ENCODE measurements around the gene EFHC1.

EFHC1 gene

GRCh38 chr6:52494298-52495072 lies 74.3 kb downstream of the EFHC1 start:
- TF ChIP-seq, protein P1, sequence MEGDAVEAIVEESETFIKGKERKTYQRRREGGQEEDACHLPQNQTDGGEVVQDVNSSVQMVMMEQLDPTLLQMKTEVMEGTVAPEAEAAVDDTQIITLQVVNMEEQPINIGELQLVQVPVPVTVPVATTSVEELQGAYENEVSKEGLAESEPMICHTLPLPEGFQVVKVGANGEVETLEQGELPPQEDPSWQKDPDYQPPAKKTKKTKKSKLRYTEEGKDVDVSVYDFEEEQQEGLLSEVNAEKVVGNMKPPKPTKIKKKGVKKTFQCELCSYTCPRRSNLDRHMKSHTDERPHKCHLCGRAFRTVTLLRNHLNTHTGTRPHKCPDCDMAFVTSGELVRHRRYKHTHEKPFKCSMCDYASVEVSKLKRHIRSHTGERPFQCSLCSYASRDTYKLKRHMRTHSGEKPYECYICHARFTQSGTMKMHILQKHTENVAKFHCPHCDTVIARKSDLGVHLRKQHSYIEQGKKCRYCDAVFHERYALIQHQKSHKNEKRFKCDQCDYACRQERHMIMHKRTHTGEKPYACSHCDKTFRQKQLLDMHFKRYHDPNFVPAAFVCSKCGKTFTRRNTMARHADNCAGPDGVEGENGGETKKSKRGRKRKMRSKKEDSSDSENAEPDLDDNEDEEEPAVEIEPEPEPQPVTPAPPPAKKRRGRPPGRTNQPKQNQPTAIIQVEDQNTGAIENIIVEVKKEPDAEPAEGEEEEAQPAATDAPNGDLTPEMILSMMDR (IDR thresholded peaks at IDR 0.05; ENCODE audit: low read depth, low read length, missing control alignments): no peak
- DNase-seq (ENCODE audit: extremely low read depth, low read depth): no peak
- no peak overlapping the region for H3K4me3 ChIP-seq (replicated peaks; ENCODE audit: low read depth, low read length)

- DNase-seq (ENCODE audit: extremely low read depth, low read depth): no peak
- TF ChIP-seq, protein P1 (IDR thresholded peaks at IDR 0.05; ENCODE audit: low read depth, low read length, missing control alignments): no peak
- H3K4me3 ChIP-seq (replicated peaks; ENCODE audit: low read depth, low read length): no peak overlapping the region
These were observed 75.8 kb downstream of the EFHC1 start for GRCh38 chr6:52495922-52496321.

GRCh38 chr6:52496631-52497030 lies 76.5 kb downstream of the EFHC1 start:
- no peak overlapping the region for H3K4me3 ChIP-seq (replicated peaks; ENCODE audit: low read depth, low read length)
- TF ChIP-seq, protein P1 (IDR thresholded peaks at IDR 0.05; ENCODE audit: low read depth, low read length, missing control alignments): no peak
- no peak for DNase-seq (ENCODE audit: extremely low read depth, low read depth)

DNA sequence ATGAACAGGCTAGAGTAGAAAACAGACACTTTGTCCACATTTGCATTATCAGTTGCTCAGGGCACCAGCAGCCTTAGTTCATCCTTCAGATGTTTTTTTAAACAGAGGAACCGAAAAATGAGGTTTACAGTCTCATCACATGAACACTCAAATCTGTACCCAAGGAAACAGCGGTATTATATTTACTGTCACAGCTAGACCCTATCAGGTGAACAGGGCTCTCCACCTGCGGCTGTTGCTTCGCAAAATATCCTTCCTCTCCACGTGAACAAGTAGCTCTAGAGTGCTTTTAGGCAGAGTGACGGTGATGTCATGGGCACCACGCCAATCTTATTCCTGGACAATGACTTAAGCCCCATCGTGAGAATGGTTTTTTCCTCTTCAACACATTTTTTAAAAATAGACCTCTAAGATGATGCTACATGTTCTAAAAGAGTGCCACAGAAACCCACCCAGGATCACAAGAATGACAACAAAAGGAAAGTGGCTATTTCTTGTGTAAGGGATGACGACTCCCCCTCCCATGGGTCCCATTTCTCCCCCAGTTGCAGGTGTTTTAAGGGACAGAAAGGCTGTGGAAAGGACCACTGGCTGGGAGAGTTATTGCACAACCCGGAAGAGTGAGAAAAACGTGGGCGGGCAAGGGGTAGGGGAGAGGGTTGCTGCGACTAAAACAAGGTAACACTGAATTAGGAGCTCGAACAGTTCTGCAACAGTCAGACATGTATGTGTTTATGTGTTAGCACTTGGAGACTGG lies 77.7 kb downstream of the EFHC1 start:
- DNase-seq (ENCODE audit: extremely low read depth, low read depth): no peak
- H3K4me3 ChIP-seq (replicated peaks; ENCODE audit: low read depth, low read length): no peak overlapping the region
- TF ChIP-seq, protein P1 (IDR thresholded peaks at IDR 0.05; ENCODE audit: low read depth, low read length, missing control alignments): no peak

DNA sequence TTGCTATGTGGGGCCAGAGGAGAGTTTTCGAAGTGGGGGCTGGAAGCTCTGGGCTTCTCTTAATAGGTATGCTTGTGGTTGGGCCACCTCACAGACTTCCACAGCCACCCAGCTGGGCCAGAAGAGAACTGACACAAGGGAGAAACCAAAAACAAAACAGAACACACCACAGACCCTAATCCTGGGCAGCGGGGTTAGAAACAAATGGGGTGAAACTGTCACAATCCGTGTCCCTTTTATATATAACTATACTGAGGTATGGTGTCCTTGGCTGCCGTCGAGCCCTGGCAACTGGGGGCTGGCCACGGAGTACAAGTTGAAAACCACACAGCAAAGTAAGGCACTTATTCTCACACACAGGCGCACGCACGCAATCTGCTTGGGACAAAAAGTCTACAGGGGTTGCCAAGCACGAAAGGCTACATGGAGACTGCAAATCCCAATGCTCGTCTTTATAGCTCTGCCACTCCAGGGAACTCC lies 78.4 kb downstream of the EFHC1 start:
- DNase-seq (ENCODE audit: extremely low read depth, low read depth): no peak
- TF ChIP-seq, protein P1 (IDR thresholded peaks at IDR 0.05; ENCODE audit: low read depth, low read length, missing control alignments): no peak
- no peak overlapping the region for H3K4me3 ChIP-seq (replicated peaks; ENCODE audit: low read depth, low read length)

DNA sequence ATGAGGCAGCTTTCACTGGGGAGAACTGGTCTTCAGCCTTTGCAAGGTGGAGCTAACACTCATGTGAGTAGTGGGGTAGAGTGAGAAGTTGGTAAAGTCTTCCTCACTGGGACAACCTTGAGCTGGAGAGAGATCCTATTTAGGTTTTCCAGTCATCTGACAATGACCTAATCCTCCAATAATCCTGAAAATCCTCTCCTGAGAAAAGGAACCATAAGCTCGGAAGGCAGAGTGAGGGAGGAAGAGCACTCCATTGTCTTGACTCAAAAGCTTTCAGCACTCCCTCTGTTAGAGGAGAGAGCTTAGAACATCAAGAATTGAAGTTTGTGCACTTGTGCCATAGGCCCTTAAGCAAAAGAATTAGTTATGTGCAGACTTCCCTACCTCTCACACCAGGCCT lies 78.9 kb downstream of the EFHC1 start:
- no peak overlapping the region for H3K4me3 ChIP-seq (replicated peaks; ENCODE audit: low read depth, low read length)
- no peak for DNase-seq (ENCODE audit: extremely low read depth, low read depth)
- TF ChIP-seq, protein P1 (IDR thresholded peaks at IDR 0.05; ENCODE audit: low read depth, low read length, missing control alignments): no peak

Measured in HFF-Myc (cell line).